ENCODE results near the gene DGKI. TPM values are rescaled to one million over a fixed set of nuclear protein-coding genes. Genes with fewer than 3 reads are reported as not detected.

DGKI gene
- total RNA-seq, 4 donors from 2014 or later: 0.98 to 7.3 (median 2.7) TPM

GRCh38 chr7:137717045-137717444 is 129.7 kb downstream of the DGKI start:
- no peak for TF ChIP-seq CTCF (IDR thresholded peaks at IDR 0.05; ENCODE audit: low read depth)

GRCh38 chr7:137716061-137716460 is 130.7 kb downstream of the DGKI start:
- TF ChIP-seq CTCF (IDR thresholded peaks at IDR 0.05; ENCODE audit: low read depth): no peak

- no peak for TF ChIP-seq CTCF (IDR thresholded peaks at IDR 0.05; ENCODE audit: low read depth)
Observed at GRCh38 chr7:137715533-137715932, 131.2 kb downstream of the DGKI start.

GRCh38 chr7:137715121-137715520 is 131.7 kb downstream of the DGKI start:
- TF ChIP-seq CTCF (IDR thresholded peaks at IDR 0.05; ENCODE audit: low read depth): no peak

GRCh38 chr7:137704723-137705122 is 142.1 kb downstream of the DGKI start:
- no peak for TF ChIP-seq CTCF (IDR thresholded peaks at IDR 0.05; ENCODE audit: low read depth)

- TF ChIP-seq CTCF (IDR thresholded peaks at IDR 0.05; ENCODE audit: low read depth): no peak
Observed at GRCh38 chr7:137703291-137704010, 143.3 kb downstream of the DGKI start.

GRCh38 chr7:137696988-137697387 is 149.8 kb downstream of the DGKI start:
- no peak for TF ChIP-seq CTCF (IDR thresholded peaks at IDR 0.05; ENCODE audit: low read depth)

All from subcutaneous adipose tissue (tissue), 4 donors.